ENCODE data around the gene SSR4. TPM values are rescaled to one million over a fixed set of nuclear protein-coding genes. Genes with fewer than 3 reads are reported as not detected.

Gene SSR4
- total and polyA plus RNA-seq, 4 donors, result 125 to 459 (median 304) TPM

GRCh38 chrX:153800177-153800722 lies 5.8 kb downstream of the SSR4 start (continued):
- TF ChIP-seq CTCF (IDR thresholded peaks at IDR 0.05; ENCODE audit: low read depth, low read length, missing input control), result no peak

- DNase-seq (ENCODE audit: low spot score), result no peak
- Histone ChIP-seq H3K36me3 (ENCODE audit: control insufficient read depth in 4 of 4, insufficient read depth in 3 of 4, low read depth in 1 of 4, low read length in 3 of 4) (peaks cover 0 to 16% (median 4%) of the 10 kb centered on the region in 4 donors), H3K9ac (ENCODE audit: low read depth in 1 of 2, low read length in 2 of 2) (no peak overlapping the region), H3K9me3 (ENCODE audit: control insufficient read depth in 4 of 4, low read length in 3 of 4) (peaks cover 0 to 3% (median 2%) of the 10 kb centered on the region in 4 donors), H3K4me1 (ENCODE audit: control insufficient read depth in 4 of 4, insufficient read depth in 4 of 4, low read length in 3 of 4) (peaks cover 0 to 5% (median 4%) of the 10 kb centered on the region in 4 donors), H3K27me3 (ENCODE audit: control insufficient read depth in 4 of 4, insufficient read depth in 4 of 4, low read length in 3 of 4) (no peaks in the 10 kb centered on the region), H3K4me3 (ENCODE audit: low read depth in 1 of 3, low read length in 3 of 3) (no peak overlapping the region), H3K27ac (ENCODE audit: low read depth in 1 of 2, low read length in 2 of 2) (no peak overlapping the region)
- no peak for TF ChIP-seq YY1 (IDR thresholded peaks at IDR 0.05)
- no peak for TF ChIP-seq JUND (IDR thresholded peaks at IDR 0.05)
- no peak for TF ChIP-seq FOXA2 (IDR thresholded peaks at IDR 0.05)
- TF ChIP-seq CTCF (IDR thresholded peaks at IDR 0.05; ENCODE audit: low read depth, low read length, missing input control), result no peak
- no peak for TF ChIP-seq RAD21 (IDR thresholded peaks at IDR 0.05)
- no peak for TF ChIP-seq EGR1 (IDR thresholded peaks at IDR 0.05; ENCODE audit: low read depth in 2 of 2)
- TF ChIP-seq RXRA (IDR thresholded peaks at IDR 0.05), result no peak
- TF ChIP-seq NR2F2 (IDR thresholded peaks at IDR 0.05), result no peak
- TF ChIP-seq SP1 (IDR thresholded peaks at IDR 0.05), result no peak
- no peak for TF ChIP-seq FOXA1 (IDR thresholded peaks at IDR 0.05)
- no peak for TF ChIP-seq HNF4A (conservative IDR thresholded peaks at IDR 0.05)
- no peak for TF ChIP-seq TAF1 (conservative IDR thresholded peaks at IDR 0.05)
- no peak for TF ChIP-seq MAX (IDR thresholded peaks at IDR 0.05)
- no peak for TF ChIP-seq HNF4G (IDR thresholded peaks at IDR 0.05)
- no peak for TF ChIP-seq GABPA (IDR thresholded peaks at IDR 0.05 in 1 of 2, conservative IDR thresholded peaks at IDR 0.05 in 1 of 2)
- TF ChIP-seq REST (IDR thresholded peaks at IDR 0.05), result no peak
- TF ChIP-seq ATF3 (IDR thresholded peaks at IDR 0.05), result no peak
- TF ChIP-seq ZBTB33 (IDR thresholded peaks at IDR 0.05), result no peak
- 88% methylated on average over 7 of the region's 7 CpGs for WGBS
Observed at GRCh38 chrX:153800746-153801145, 6.3 kb downstream of the SSR4 start.

Measured in liver (tissue), 9 donors.